GM12801 (cell line): ENCODE data around the gene ARHGEF4.

ENCODE experiments used
- TF ChIP-seq, protein P1 (sequence below): IDR thresholded peaks from one replicate; pipeline ENCODE4 v1.5.1; 2011; ENCODE audit warnings: control low read depth; ENCODE audit not compliant: insufficient read length; ENCODE audit errors: extremely low read depth

The ARHGEF4 gene

DNA sequence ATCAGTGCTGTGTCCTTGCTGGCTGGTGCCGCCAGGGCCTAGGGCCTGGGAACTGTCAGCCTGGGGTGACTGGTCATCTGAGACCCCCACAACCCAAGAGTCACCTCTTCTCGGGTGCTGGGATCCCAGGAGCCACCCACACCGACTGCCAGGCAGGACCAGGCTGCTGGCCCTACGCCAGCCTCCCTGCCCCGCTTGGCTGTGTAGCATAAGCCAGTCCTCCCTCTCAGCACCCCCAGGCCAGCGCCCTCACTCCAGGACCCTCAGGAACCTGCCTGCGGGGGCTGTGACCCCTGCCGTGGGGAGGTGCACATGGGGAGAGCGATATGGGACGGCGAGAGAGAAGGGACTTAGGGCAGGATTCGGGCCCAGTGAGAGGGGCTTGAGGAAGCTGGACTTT, 9.5 kb downstream of the ARHGEF4 start:
- TF ChIP-seq, protein P1, sequence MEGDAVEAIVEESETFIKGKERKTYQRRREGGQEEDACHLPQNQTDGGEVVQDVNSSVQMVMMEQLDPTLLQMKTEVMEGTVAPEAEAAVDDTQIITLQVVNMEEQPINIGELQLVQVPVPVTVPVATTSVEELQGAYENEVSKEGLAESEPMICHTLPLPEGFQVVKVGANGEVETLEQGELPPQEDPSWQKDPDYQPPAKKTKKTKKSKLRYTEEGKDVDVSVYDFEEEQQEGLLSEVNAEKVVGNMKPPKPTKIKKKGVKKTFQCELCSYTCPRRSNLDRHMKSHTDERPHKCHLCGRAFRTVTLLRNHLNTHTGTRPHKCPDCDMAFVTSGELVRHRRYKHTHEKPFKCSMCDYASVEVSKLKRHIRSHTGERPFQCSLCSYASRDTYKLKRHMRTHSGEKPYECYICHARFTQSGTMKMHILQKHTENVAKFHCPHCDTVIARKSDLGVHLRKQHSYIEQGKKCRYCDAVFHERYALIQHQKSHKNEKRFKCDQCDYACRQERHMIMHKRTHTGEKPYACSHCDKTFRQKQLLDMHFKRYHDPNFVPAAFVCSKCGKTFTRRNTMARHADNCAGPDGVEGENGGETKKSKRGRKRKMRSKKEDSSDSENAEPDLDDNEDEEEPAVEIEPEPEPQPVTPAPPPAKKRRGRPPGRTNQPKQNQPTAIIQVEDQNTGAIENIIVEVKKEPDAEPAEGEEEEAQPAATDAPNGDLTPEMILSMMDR = no peak

DNA sequence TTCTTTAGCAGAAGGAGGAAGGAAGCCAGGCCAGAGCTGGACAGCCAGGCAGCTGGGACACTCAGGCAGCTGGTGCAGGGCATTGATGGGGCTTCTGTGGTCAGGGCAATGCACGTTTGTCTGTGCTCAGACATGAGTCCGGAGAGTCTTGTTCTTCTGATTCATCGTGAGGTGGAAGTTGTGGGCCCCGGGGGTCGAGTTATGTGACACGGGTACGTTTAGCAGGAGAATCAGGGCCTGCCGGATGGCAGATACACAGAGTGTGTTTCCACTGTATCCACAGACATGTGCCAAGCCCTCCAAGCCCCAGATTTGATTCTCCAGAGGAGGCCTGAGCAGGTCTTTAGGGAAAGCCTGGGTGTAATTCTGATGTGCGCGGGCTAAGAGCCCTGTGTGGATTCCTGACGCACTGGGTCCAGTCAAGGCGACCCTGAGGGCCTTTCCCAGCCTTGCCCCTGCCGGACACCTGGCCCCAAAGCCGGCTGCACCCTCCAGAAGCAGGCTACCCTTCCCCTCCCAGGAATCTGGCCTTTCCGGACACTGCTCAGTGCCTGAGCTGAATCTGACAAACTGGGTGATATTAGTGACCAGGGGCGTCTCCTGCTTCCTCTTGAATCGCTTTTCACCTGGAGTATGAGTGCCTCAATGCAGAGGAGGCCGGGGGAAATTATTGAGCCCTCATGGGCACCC, 10.1 kb downstream of the ARHGEF4 start:
- TF ChIP-seq, protein P1 = no peak

DNA sequence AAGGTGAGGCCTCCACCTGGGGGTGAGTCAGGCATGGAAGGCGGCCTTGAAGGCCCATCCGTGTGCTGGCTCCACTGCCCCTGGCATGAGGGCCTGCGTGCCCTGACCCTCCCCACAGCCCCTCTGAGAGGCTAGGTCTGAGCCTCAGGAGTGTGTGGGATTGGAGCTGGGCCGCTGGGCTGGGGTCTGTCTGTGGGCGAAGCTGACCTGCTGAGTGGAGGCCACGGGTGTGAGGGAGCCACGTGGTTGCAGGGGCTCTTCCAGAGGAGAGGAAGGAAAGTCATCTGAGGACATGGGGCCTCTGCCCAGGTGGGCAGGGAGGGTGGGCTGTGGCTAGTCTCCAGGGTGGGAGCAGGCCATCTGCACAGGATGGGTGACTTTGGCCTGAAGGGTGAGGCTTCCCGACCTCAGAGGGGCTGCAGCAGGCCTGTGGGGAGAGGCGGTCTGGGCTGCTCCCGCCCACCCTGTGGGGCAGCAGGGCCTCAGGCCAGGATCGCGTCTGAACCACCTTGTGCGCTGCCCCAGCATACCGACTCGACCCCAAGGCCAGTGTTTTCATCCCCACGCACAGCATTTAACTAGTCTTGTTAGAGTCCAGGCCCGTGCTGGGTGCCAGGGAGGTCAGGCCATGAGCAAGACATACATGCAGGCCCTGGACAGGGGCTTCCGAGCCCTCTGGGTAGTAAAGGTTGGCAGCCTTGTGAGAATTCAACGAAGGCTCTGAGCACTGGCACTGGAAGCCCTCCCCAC, 11.2 kb downstream of the ARHGEF4 start:
- TF ChIP-seq, protein P1 = no peak

DNA sequence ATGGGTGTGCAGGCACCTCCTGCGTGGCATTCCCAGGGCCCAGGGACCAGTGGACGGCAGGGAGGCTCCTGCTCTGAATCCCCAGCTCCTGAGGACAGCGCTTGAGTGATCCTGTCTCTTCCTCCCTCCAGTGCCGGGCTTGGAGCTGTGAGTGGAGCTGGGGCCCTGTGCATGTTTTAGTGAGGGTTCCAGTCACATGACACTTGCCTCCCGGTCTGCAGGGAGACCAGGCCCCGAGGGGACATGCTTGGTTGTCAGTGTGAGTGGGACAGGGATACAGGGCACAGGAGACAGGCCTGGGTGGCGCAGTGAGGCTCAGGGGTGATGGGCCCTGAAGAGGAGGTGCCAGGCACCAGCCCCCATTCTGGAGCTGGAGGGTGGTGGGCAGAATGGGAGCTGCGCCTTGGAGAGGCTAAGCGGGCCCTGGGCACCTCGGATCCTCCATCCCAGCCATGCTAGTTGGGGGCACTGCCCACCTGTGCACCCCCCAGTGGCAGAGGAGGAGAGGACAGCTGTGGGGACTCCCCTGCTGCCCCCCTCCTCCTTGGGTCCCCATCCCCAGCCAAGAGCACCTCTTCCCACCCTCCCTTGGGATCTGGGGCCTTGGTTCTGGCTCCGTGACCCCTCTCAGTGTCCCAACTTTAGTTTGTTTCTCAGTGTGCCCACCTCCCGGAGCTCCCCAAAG, 12.0 kb downstream of the ARHGEF4 start:
- TF ChIP-seq, protein P1 = no peak

GRCh38 chr2:130849896-130850787, 13.4 kb downstream of the ARHGEF4 start:
- TF ChIP-seq, protein P1 = no peak

DNA sequence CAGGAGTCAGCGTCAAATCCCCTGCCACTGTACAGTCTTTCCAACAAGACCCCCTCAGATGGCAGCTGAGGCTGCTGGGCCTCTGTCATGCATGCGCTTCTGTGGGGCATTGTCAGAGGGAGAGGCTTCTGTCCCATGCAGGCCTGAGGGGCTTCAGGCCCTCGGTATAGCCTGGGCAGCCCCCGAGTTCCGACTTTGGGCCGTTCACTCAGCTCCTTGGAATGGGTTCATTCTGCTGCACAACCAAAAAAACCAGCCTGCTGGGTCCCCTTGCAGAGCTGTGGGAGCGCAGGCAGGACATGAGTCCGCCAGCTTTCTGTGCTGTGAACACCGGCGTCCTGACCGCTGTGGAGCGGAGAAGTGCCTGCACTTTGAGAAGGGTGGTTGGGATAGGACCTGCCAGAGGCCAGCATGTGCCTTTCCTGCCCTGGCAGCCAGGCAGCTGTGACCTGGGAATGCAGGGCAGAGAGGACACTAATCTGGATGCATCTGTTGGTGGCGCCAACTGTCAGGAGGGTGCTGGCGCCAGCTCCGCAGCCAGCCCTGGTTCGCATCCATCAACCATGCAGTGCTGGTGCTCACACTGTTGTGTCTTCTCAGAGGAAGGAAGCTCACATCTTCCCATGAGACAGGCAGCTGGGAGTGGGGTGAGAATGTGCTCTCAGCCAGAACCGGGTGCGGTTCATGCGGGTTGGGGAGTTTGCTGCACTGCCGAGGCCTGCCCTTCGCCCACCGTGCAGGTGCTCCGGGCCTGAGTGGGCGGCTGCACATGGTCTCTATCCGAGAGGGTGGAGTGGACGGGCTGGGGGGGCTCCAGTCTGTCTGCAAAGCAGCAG, 14.3 kb downstream of the ARHGEF4 start:
- TF ChIP-seq, protein P1 = no peak
